Psoas muscle (tissue), 8 donors: ENCODE results near the gene SLC15A1. TPM values are rescaled to one million over a fixed set of nuclear protein-coding genes. Genes with fewer than 3 reads are reported as not detected.

Experiments used
- ATAC-seq, 4 donors: fragments of 200-7000 bp; cut with Tn5 transposase; one replicate each; pipeline ENCODE4 v1.9.1; 2020; ENCODE audit warnings: moderate library complexity in 3 of 4, mild to moderate bottlenecking in 2 of 4
- DNase-seq, 2 donors: peaks; one replicate each; pipeline ENCODE4 v3.0.0-alpha.2; 2020
- H3K27ac ChIP-seq: fragments of 200-600 bp; one replicate; pipeline ENCODE4 v1.8.0; 2022
- H3K27me3 ChIP-seq, 3 donors: fragments of 200-600 bp in 1 of 3; one replicate each; pipeline versions ENCODE4 v1.6.1 to v1.8.0; 2013 to 2022; ENCODE audit warnings: low read length in 2 of 3, mild to moderate bottlenecking in 2 of 3, moderate library complexity in 1 of 3; ENCODE audit not compliant: insufficient read depth in 3 of 3
- H3K36me3 ChIP-seq, 2 donors: fragments of 200-600 bp in 1 of 2; one replicate each; pipeline versions ENCODE4 v1.6.1 to v1.8.0; 2013 to 2022; ENCODE audit warnings: low read depth in 1 of 2, mild to moderate bottlenecking in 1 of 2, moderate library complexity in 1 of 2; ENCODE audit not compliant: insufficient read depth in 1 of 2
- H3K4me1 ChIP-seq: fragments of 200-600 bp; one replicate; pipeline ENCODE4 v1.8.0; 2022
- H3K4me3 ChIP-seq: fragments of 200-600 bp; one replicate; pipeline ENCODE4 v1.8.0; 2022; ENCODE audit warnings: mild to moderate bottlenecking
- H3K9me3 ChIP-seq: fragments of 200-600 bp; one replicate; pipeline ENCODE4 v1.8.0; 2022
- CTCF ChIP-seq: fragments of 200-600 bp; IDR thresholded peaks from one replicate; pipeline ENCODE4 v1.8.0; 2022; ENCODE audit warnings: antibody characterized with exemption
- WGBS, 3 donors: extraction: QIAGEN DNeasy Blood & Tissue Kit; methylation state at CpG; one replicate each; pipeline versions ENCODE4 v1.1.6 to v1.1.7; 2013; 5-methylcytosine and 5-hydroxymethylcytosine counted together
- intact Hi-C, 2 donors: fragments of 100-400 bp; cut with DNase I; formaldehyde crosslinking; loops; one replicate each; pipeline versions ENCODE4 v1.11.0 to v1.14.2; 2022
- polyA plus RNA-seq, 3 donors: library from polyadenylated mRNA; stranded (reverse); fragments of 200-250 nt; gene quantifications; one replicate each; pipeline ENCODE4 v1.2.3, GENCODE V29; 2013
- total RNA-seq, 4 donors: library from RNA; stranded (reverse); fragmentation: NEBNext Ultra II Directional in 2 of 4; extraction: Animal tissue kit (Norgen Biotek cat#: 25700) in 2 of 4; gene quantifications; one replicate each; pipeline versions ENCODE4 v1.2.1 to v1.2.4, GENCODE V29; 2021 to 2023
- donor health status: healthy with polysubstance abuse.
- donor health status: DM: no; HTN: no; CAD: no; lungs with moderate emphysema.
- donor health status: Bipolar disorder and iron deficiency.
- donor health status: healthy.
- donor health status: DM: yes; HTN: yes; CAD: no.
- donor health status: DM: no; HTN: no; CAD: no.
- donor health status: DM: no; HTN: no; CAD: no.
- donor health status: DM: yes; HTN: yes; CAD: no.

SLC15A1 gene
- total and polyA plus RNA-seq, 7 donors: 0.03 to 0.19 (median 0.08) TPM; not detected in 4

DNA sequence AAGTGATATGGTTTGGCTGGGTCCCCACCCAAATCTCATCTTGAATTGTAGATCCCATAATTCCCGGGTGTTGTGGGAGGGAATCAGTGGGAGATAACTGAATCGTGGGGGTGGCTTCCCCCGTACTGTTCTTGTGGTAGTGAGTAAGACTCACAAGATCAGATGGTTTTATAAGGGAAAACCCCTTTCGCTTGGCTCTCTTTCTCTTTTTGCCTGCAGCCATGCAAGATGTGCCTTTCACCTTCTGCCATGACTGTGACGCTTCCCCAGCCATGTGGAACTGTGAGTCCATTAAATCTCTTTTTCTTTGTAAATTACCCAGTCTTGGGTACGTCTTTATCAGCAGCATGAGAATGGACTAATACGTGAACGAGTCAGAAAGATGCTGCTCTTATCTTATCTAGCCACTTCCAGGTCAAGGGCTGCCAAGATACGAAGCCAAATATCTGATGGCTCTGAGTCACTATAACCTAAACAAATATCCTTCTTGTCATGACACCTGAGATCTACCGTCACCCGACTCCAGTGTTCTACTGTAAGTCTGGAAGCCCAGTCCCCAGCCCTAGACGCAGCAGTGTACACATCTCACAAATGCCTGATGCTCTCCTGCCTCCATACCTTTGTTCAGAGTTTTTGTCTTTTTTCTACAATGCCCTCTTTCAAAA lies 45.9 kb downstream of the SLC15A1 start:
- no peak overlapping the region for H3K4me3 ChIP-seq
- no peak for TF ChIP-seq CTCF
- H3K27me3 ChIP-seq: peaks cover 0 to 6% (median 2%) of the 10 kb centered on the region in 3 donors
- no peaks in the 10 kb centered on the region for H3K4me1 ChIP-seq
- DNase-seq: no peak
- intact Hi-C loops: no loop called here
- H3K9me3 ChIP-seq: no peaks in the 10 kb centered on the region
- no peak overlapping the region for H3K27ac ChIP-seq
- no peak for ATAC-seq
- no peaks in the 10 kb centered on the region for H3K36me3 ChIP-seq
- WGBS, 3 donors: 75 to 82% (median 76%) methylated on average over 12 of the region's 12 CpGs

DNA sequence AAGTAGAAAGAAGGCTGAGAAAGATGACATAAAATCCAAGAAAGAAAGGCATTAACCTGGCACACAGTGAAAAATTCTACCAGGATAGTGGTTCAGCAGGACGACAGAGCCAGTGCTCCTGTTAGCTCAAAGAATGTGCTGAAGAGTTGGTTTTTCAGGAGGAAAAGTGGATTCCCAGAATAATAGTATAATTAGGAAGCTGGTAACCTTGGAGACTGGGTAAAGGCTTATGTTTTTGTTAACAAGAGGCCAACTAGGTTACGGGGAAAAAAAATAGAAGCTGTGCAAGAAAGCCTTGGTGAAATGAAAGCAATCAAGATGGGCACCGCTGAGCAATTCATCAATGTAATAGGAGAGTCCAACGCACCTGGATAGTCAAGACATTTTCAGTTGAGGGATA lies 54.7 kb downstream of the SLC15A1 start:
- DNase-seq: no peak
- TF ChIP-seq CTCF: no peak
- intact Hi-C loops: no loop called here
- H3K4me3 ChIP-seq: no peak overlapping the region
- H3K27me3 ChIP-seq: peaks cover 0 to 5% (median 2%) of the 10 kb centered on the region in 3 donors
- H3K9me3 ChIP-seq: no peaks in the 10 kb centered on the region
- WGBS, 3 donors: 42 to 50% (median 43%) methylated on average over 4 of the region's 4 CpGs
- no peak for ATAC-seq
- H3K4me1 ChIP-seq: no peaks in the 10 kb centered on the region
- H3K36me3 ChIP-seq: no peaks in the 10 kb centered on the region
- H3K27ac ChIP-seq: no peak overlapping the region

- no peak for ATAC-seq
- Histone ChIP-seq H3K27ac (no peak overlapping the region), H3K27me3 (peaks cover 0 to under 1% (median 0%) of the 10 kb centered on the region in 3 donors), H3K4me3 (no peak overlapping the region), H3K4me1 (no peaks in the 10 kb centered on the region), H3K9me3 (no peaks in the 10 kb centered on the region), H3K36me3 (no peaks in the 10 kb centered on the region)
- 47 to 77% (median 63%) methylated on average over 1 of the region's 1 CpG for WGBS, 3 donors
- no peak for DNase-seq
- TF ChIP-seq CTCF: no peak
- intact Hi-C loops: no loop called here
Measured at GRCh38 chr13:98693756-98694155, 58.7 kb downstream of the SLC15A1 start.

DNA sequence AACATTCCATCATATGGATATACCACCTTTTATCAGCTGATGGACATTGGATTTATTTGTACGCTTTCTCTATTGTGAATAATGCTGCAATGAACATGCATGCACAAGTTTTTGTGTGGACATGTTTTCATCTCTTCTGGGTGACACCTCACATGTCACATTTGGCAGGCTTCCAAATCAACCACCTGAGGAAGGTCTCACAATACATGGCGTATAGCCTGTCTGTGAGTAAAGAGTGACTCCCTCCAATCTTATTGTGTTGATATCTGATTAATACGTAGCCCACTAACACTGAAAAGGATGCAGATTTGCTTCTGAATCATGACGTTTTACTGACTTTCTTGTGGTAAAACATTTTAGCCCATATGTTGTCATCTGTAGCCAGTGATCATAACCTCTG lies 61.1 kb downstream of the SLC15A1 start:
- Histone ChIP-seq H3K4me3 (no peak overlapping the region), H3K36me3 (no peaks in the 10 kb centered on the region), H3K9me3 (no peaks in the 10 kb centered on the region), H3K4me1 (no peaks in the 10 kb centered on the region), H3K27ac (no peak overlapping the region), H3K27me3 (no peaks in the 10 kb centered on the region)
- intact Hi-C loops: no loop called here
- 80 to 93% (median 92%) methylated on average over 4 of the region's 4 CpGs for WGBS, 3 donors
- no peak for ATAC-seq
- DNase-seq: no peak
- no peak for TF ChIP-seq CTCF
